ENCODE results near the gene MARF1.

DNA sequence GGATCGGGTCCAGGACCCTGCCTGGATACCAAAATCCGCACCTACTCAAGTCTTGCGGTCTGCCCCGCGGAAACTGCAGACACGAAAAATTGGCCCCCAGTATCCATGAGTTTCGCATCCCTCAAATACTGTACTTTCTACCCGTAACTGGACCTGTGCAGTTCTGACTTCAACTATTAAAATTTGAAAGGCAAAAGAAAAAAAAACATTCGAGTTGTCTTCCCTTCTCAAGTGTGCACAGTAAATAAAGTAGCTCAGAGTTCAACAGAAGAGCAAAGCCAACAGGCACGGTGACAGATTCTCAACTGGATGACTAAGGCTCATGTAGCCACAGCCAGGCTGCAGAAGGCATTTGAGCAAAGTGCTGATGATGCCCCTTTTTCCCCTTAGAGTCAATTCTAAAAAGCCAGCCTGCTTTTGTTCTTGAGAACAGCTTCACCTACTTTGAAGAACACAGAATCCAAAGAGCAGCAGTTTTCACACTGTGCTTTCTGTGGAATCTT, 32.5 kb downstream of the MARF1 start:
- TF ChIP-seq POLR2AphosphoS5 (IDR thresholded peaks at IDR 0.05; ENCODE audit: low read depth, low read length) = no peak
- TF ChIP-seq, protein P1, sequence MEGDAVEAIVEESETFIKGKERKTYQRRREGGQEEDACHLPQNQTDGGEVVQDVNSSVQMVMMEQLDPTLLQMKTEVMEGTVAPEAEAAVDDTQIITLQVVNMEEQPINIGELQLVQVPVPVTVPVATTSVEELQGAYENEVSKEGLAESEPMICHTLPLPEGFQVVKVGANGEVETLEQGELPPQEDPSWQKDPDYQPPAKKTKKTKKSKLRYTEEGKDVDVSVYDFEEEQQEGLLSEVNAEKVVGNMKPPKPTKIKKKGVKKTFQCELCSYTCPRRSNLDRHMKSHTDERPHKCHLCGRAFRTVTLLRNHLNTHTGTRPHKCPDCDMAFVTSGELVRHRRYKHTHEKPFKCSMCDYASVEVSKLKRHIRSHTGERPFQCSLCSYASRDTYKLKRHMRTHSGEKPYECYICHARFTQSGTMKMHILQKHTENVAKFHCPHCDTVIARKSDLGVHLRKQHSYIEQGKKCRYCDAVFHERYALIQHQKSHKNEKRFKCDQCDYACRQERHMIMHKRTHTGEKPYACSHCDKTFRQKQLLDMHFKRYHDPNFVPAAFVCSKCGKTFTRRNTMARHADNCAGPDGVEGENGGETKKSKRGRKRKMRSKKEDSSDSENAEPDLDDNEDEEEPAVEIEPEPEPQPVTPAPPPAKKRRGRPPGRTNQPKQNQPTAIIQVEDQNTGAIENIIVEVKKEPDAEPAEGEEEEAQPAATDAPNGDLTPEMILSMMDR (IDR thresholded peaks at IDR 0.05) = no peak
